Adipose tissue (tissue), 3 donors: Measurements from ENCODE around the gene ARID1A. TPM values are rescaled to one million over a fixed set of nuclear protein-coding genes. Genes with fewer than 3 reads are reported as not detected.

ENCODE experiments used
- H3K27ac ChIP-seq: one replicate; pipeline ENCODE4 v1.5.1; 2013; ENCODE audit warnings: low read depth, low read length
- WGBS, 3 donors: extraction: QIAGEN DNeasy Blood & Tissue Kit; methylation state at CpG; one replicate each; pipeline ENCODE4 v1.1.7; 2013; 5-methylcytosine and 5-hydroxymethylcytosine counted together
- polyA plus RNA-seq, 3 donors: library from polyadenylated mRNA; stranded (reverse); fragments of 200-250 nt; gene quantifications; one replicate each; pipeline ENCODE4 v1.2.3, GENCODE V29; 2013
- donor health status: healthy with polysubstance abuse.
- donor health status: Bipolar disorder and iron deficiency.
- donor health status: healthy.

ARID1A gene
- polyA plus RNA-seq, 3 donors: 12.2 to 22.8 (median 18.1) TPM

DNA sequence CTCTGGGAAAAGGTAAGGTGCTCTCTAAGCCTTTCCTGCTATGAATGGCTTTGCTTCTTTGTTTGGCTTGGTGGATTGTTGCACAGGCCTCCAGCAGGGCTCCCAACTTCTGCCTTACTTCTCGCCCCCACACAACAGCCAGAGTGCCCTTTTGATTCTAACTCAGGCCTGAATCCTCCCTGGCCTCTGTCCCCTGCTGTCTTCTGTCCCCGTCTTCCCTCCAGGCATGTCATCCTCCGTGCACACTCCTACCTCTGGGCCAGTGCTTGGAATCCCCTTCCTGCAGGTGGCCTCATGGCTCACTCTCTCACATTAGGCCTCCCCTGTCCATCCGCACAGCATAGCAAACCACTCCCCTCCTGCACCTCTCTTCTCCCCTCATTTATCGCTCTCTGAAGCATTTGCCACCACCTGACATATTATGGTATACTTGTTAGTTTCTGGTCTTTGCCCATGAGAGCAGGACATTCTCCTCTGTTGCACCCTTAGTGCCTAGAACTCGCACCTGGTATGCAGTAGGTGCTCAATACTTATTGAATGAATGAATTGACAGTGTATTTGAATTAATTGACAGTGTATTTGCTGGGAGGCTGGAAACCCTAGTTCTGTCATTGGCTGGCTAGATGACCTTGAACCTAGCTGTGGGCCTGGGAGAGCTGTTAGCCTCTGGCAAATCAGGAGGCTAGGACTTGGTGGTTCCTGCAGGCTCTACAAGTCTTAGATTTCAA lies 133.5 kb downstream of the ARID1A start:
- WGBS, 3 donors: 87 to 95% (median 88%) methylated on average over 6 of the region's 6 CpGs
- H3K27ac ChIP-seq: no peak overlapping the region

DNA sequence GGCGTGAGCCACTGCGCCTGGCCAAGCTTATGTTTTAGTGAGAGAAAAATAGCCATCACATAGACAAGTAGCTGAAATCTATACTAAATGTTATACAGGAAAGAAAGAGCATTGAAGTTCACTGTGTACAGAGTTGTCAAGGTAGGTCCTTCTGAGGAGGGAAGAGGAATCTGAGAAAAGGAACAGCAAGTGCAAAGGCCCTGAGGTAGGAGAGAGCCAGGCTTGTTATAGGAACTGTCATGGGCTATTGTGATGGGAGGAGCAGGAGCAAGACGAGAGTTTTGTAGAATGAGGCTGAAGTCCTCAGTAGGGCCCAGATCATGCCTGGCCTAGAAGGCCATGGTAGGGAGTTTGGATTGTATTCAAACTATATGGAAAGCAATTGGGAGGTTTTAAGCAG lies 135.2 kb downstream of the ARID1A start:
- no peak overlapping the region for H3K27ac ChIP-seq
- WGBS, 3 donors: 91 to 100% (median 97%) methylated on average over 3 of the region's 3 CpGs

Other genes with a start within 250 kb of the ARID1A start
- gene HMGN2, start 223.6 kb upstream of the ARID1A start, polyA plus RNA-seq: 100 to 1,000 TPM; 236 to 377 (median 260) TPM
- gene RPS6KA1, start 166.3 kb upstream of the ARID1A start, polyA plus RNA-seq: 10 to 100 TPM in 2 of 3 donors, 1 to 10 TPM in 1; 8.9 to 13.9 (median 13.3) TPM
- gene PIGV, start 91.9 kb downstream of the ARID1A start, polyA plus RNA-seq: 1 to 10 TPM; 6.7 to 9.5 (median 8.4) TPM
- 10 to 100 TPM in 2 of 3 donors, 1 to 10 TPM in 1; 6.1 to 28.4 (median 17.1) TPM for gene ZDHHC18, start 130.7 kb downstream of the ARID1A start, polyA plus RNA-seq
- gene SFN, start 167.1 kb downstream of the ARID1A start, polyA plus RNA-seq: 1 to 10 TPM in 1 of 3 donors, under 1 TPM in 2; 0.44 to 9.4 (median 0.79) TPM
- 10 to 100 TPM in 1 of 3 donors, 1 to 10 TPM in 2; 6.5 to 15.6 (median 8.3) TPM for gene GPN2, start 194.3 kb downstream of the ARID1A start, polyA plus RNA-seq
- 10 to 100 TPM in 1 of 3 donors, 1 to 10 TPM in 2; 6.3 to 16.5 (median 9.4) TPM for gene GPATCH3, start 204.5 kb downstream of the ARID1A start, polyA plus RNA-seq
- gene NR0B2, start 218.0 kb downstream of the ARID1A start, polyA plus RNA-seq: 10 to 100 TPM in 1 of 3 donors, 1 to 10 TPM in 1, not detected in 1; 4.0 to 16.3 TPM
- gene NUDC, start 225.7 kb downstream of the ARID1A start, polyA plus RNA-seq: 10 to 100 TPM; 36.1 to 49.8 (median 45.1) TPM